Mucosa of rectum (tissue), 2 donors: ENCODE results near the gene C2CD4B.

ENCODE experiments used
- H3K27ac ChIP-seq, 2 donors: one replicate each; pipeline ENCODE4 v1.7.0; 2013; ENCODE audit warnings: inconsistent platforms in 2 of 2, low read depth in 2 of 2, low read length in 2 of 2
- H3K27me3 ChIP-seq, 2 donors: one replicate each; pipeline ENCODE4 v1.7.0; 2013; ENCODE audit warnings: low read length in 2 of 2; ENCODE audit not compliant: control insufficient read depth in 2 of 2, insufficient read depth in 2 of 2
- H3K36me3 ChIP-seq, 2 donors: one replicate each; pipeline ENCODE4 v1.7.0; 2013; ENCODE audit warnings: low read length in 2 of 2; ENCODE audit not compliant: control insufficient read depth in 2 of 2, insufficient read depth in 2 of 2
- H3K4me1 ChIP-seq, 2 donors: one replicate each; pipeline ENCODE4 v1.7.0; 2013; ENCODE audit warnings: low read length in 2 of 2, mild to moderate bottlenecking in 1 of 2; ENCODE audit not compliant: control insufficient read depth in 2 of 2, insufficient read depth in 2 of 2
- H3K4me3 ChIP-seq, 2 donors: one replicate each; pipeline ENCODE4 v1.7.0; 2013; ENCODE audit warnings: low read length in 2 of 2
- H3K9ac ChIP-seq, 2 donors: one replicate each; pipeline ENCODE4 v1.7.0; 2013; ENCODE audit warnings: low read length in 2 of 2, low read depth in 1 of 2, mild to moderate bottlenecking in 1 of 2
- H3K9me3 ChIP-seq, 2 donors: one replicate each; pipeline ENCODE4 v1.7.0; 2013; ENCODE audit warnings: low read length in 2 of 2; ENCODE audit not compliant: control insufficient read depth in 2 of 2
- donor health status: healthy.
- donor health status: Normal muscosa, but diverticular disease.

Gene C2CD4B

DNA sequence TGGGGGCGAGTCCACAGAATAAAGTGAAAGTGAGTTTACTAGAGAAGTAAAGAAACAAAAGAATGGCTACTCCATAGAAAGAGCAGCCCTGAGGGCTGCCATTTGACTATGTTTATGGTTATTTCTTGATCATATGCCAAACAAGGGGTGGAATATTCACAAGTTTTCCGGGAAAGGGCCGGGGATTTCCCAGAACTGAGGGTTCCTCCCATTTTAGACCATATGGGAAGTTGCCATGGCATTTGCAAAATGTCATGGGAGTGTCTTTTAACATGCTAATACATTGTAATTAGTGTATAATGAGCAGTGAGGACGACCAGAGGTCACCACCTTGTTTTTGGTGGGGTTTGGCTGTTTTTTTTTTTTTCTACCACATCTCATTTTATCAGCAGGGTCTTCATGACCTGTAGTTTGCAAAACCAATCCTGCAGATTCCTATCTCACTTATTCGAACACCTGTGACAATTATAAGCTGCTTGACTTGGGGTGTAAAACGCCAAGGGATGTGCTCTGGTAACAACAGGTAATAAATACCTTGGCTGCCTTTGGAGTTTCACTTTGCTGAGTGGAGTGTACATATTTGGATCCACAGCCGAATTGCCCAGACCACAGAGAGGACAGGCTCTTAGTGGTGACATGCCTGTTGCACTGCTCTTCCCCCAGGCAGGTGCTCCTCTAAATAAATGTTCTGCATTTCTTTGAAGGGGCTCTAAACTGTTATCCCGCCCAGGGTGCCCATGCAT is 43.6 kb downstream of the C2CD4B start:
- Histone ChIP-seq H3K27me3 (no peaks in the 10 kb centered on the region), H3K36me3 (no peaks in the 10 kb centered on the region), H3K4me3 (no peak overlapping the region), H3K27ac (peak overlapping the region in 1 of 2 donors; percentile 35), H3K9ac (no peak overlapping the region), H3K9me3 (no peaks in the 10 kb centered on the region), H3K4me1 (peaks cover 14 to 45% of the 10 kb centered on the region in 2 donors)

DNA sequence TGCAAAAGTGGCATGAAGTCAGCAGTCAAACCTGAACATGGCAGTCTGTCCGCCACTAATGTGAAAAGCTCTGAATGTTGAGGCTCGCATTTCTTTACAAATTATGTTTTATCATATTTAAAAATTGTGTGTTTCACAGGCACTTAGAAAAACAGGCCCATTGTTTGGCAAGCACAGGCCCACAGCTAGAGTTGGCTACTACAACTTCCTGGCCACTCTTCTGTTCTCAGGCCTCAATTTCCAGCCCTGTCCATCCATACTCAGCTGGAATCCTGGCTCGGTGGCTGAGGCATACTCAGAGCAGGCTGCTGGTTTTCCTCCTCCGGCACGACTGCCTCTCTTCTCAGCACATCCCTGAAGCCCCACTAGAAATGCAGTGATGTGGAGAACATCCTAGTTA is 44.3 kb downstream of the C2CD4B start:
- Histone ChIP-seq H3K27ac (peak overlapping the region in 1 of 2 donors; percentile 3), H3K36me3 (no peaks in the 10 kb centered on the region), H3K4me1 (peaks cover 14 to 46% of the 10 kb centered on the region in 2 donors), H3K4me3 (no peak overlapping the region), H3K9ac (no peak overlapping the region), H3K27me3 (no peaks in the 10 kb centered on the region), H3K9me3 (no peaks in the 10 kb centered on the region)

DNA sequence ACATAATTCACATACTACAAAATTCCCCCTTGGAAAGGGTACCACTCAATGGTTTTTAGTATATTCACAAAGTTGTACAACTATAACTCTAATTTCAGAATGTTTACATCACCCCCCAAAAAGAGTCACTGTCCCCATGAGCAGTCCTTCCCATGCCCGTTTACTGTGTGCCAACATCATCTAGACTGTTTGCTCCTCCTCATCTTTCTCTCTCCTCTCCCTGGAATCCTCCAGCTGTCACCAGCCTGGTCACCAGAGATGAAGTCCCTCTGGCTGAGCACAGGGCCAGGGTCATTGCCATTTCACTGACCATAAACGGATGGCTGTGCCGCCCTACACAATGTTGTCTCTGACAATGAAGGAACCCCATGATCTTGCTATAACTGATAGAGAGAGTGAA is 45.2 kb downstream of the C2CD4B start:
- Histone ChIP-seq H3K4me1 (peaks cover 15 to 46% of the 10 kb centered on the region in 2 donors), H3K4me3 (no peak overlapping the region), H3K36me3 (no peaks in the 10 kb centered on the region), H3K9me3 (no peaks in the 10 kb centered on the region), H3K27ac (peak overlapping the region in 1 of 2 donors; percentile 17), H3K9ac (no peak overlapping the region), H3K27me3 (no peaks in the 10 kb centered on the region)

DNA sequence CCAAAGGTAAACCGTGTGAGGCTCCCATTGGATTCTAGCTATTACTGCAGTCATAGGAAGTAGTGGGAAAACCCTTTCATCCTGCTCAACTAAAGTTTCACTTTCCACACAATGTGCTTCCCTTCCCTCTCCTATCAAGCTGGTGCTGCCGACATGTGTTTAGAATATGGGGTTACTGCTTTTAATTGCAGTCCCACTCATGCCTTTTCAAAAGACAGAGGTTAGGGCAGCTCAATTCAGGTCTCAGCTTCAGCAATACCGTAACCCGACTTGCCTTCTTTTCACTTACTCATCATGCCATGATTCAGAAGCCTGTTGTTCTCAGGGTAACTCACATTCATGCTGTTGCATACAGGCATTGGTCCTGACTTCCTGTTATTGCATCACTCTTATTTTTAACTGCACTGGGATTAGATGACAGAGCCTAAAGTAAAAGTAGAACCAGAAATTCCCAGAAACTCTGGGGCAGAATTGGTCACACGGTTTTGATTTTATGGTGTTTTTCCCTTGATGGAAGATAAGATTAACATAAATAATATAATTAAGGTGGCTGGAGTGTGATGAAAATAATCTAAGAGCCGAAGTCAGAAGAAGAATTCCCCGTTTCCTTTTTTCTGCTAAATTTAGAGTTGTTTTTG is 45.7 kb downstream of the C2CD4B start:
- Histone ChIP-seq H3K4me3 (peak overlapping the region; percentile 42 to 62), H3K27me3 (no peaks in the 10 kb centered on the region), H3K9ac (peak overlapping the region in 1 of 2 donors; percentile 44), H3K9me3 (no peaks in the 10 kb centered on the region), H3K4me1 (peaks cover 12 to 42% of the 10 kb centered on the region in 2 donors), H3K36me3 (no peaks in the 10 kb centered on the region), H3K27ac (peak overlapping the region; percentile 49 to 69)

GRCh38 chr15:62118520-62119226 is 46.4 kb downstream of the C2CD4B start:
- H3K9ac ChIP-seq, result peak overlapping the region in 1 of 2 donors; percentile 44
- H3K27ac ChIP-seq, result peak overlapping the region; percentile 49 to 69
- peaks cover 12 to 39% of the 10 kb centered on the region in 2 donors for H3K4me1 ChIP-seq
- H3K36me3 ChIP-seq, result no peaks in the 10 kb centered on the region
- H3K9me3 ChIP-seq, result no peaks in the 10 kb centered on the region
- H3K27me3 ChIP-seq, result no peaks in the 10 kb centered on the region
- H3K4me3 ChIP-seq, result peak overlapping the region; percentile 42 to 62

- peaks cover 15 to 41% of the 10 kb centered on the region in 2 donors for H3K4me1 ChIP-seq
- no peaks in the 10 kb centered on the region for H3K36me3 ChIP-seq
- H3K9me3 ChIP-seq, result no peaks in the 10 kb centered on the region
- peak overlapping the region; percentile 12 to 25 for H3K27ac ChIP-seq
- H3K9ac ChIP-seq, result no peak overlapping the region
- no peaks in the 10 kb centered on the region for H3K27me3 ChIP-seq
- no peak overlapping the region for H3K4me3 ChIP-seq
These were observed 49.2 kb downstream of the C2CD4B start for GRCh38 chr15:62115847-62116246.
